Measurements from ENCODE around the gene SNAPIN. TPM values are rescaled to one million over a fixed set of nuclear protein-coding genes. Genes with fewer than 3 reads are reported as not detected.

Gene SNAPIN
- total and polyA plus RNA-seq, 5 donors from 2014 or later, result 21.5 to 120 (median 92.8) TPM

GRCh38 chr1:153643816-153644215 lies 14.7 kb upstream of the SNAPIN start:
- Histone ChIP-seq H3K4me1 (ENCODE audit: control insufficient read depth, insufficient read depth, low read length, poor library complexity, severe bottlenecking) (peaks cover 14% of the 10 kb centered on the region), H3K9me3 (ENCODE audit: control insufficient read depth in 2 of 2, low read length in 2 of 2) (no peaks in the 10 kb centered on the region), H3K27me3 (ENCODE audit: control insufficient read depth, insufficient read depth, low read length) (no peaks in the 10 kb centered on the region), H3K4me3 (ENCODE audit: low read depth, low read length) (no peak overlapping the region), H3K27ac (ENCODE audit: insufficient read depth, low read length, poor library complexity, severe bottlenecking) (no peak overlapping the region), H3K36me3 (ENCODE audit: control insufficient read depth, insufficient read depth, low read length) (peaks cover 77% of the 10 kb centered on the region)
- DNase-seq (no peak), ATAC-seq (ENCODE audit: low read depth in 2 of 2) (no peak)
- Mint-ChIP-seq H3K4me1 (peaks cover 16 to 76% (median 48%) of the 10 kb centered on the region in 4 donors), H3K27ac (peak overlapping the region; percentile 2 to 79 (median 7)), H3K27me3 (no peaks in the 10 kb centered on the region), H3K36me3 (peaks cover 41% of the 10 kb centered on the region), H3K4me3 (no peak overlapping the region), H3K9me3 (no peaks in the 10 kb centered on the region)

DNA sequence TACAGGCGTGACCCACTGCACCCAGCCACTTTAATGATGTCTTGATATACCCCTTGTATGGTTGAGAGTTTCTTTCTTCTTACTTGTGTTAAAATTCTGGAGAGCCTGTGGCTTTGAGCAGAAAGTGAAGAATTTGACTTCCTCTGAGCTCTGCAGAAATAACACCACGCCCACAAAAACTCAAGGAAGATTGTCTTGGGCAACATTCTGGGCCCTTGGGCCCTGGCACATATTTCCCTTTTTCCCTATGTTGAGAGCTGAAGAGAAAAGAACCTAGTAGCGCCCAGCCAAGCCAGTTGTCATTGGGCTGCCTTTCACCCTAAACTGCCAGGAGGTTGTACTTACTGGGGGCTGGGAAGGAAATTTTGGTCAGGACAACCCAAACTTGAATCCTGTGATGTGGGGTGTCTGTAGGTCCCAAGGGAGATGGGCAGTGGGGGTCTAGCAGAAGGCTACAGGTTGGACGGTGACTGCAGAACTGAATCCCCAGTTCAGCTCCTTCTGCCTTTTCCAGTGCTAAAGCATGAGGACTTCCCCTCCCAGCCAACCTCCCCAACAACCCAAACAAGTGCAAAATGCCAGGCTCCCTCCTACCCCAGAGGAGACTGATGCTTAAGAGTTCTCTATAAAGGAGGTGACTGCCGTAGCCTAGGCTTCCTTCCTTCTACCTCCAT lies 11.7 kb upstream of the SNAPIN start:
- ATAC-seq (ENCODE audit: low read depth in 2 of 2), result no peak

DNA sequence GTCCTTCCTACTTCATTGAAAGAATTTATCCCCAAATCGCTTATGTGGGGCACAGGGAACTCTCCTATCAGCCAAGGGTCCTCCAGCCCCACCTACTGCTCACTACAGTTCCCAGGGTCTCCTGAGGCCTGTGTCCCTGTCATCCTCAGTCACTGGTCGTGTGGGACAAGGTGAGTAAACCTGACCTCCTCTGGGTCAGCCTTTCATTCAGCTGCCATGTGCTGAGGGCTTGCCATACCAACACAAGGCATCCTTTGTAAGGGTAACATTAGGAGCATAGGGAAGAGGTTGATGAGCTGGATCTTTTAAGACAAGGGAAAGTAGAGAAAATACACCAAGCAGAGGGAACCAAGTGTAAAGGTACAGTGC lies 11.2 kb upstream of the SNAPIN start:
- peaks cover 27% of the 10 kb centered on the region for H3K4me1 ChIP-seq (ENCODE audit: control insufficient read depth, insufficient read depth, low read length, poor library complexity, severe bottlenecking)
- Mint-ChIP-seq H3K36me3 (peaks cover 32% of the 10 kb centered on the region), H3K27me3 (no peaks in the 10 kb centered on the region), H3K4me1 (peaks cover 14 to 68% (median 44%) of the 10 kb centered on the region in 4 donors), H3K9me3 (no peaks in the 10 kb centered on the region), H3K4me3 (peak overlapping the region in 1 of 4 donors; percentile 71), H3K27ac (peak overlapping the region in 1 of 3 donors; percentile 21)
- no peak for ATAC-seq (ENCODE audit: low read depth in 2 of 2)
- peaks cover 44% of the 10 kb centered on the region for H3K36me3 ChIP-seq (ENCODE audit: control insufficient read depth, insufficient read depth, low read length)
- DNase-seq, result no peak
- H3K27me3 ChIP-seq (ENCODE audit: control insufficient read depth, insufficient read depth, low read length), result no peaks in the 10 kb centered on the region
- H3K27ac ChIP-seq (ENCODE audit: insufficient read depth, low read length, poor library complexity, severe bottlenecking), result no peak overlapping the region
- H3K9me3 ChIP-seq (ENCODE audit: control insufficient read depth in 2 of 2, low read length in 2 of 2), result no peaks in the 10 kb centered on the region
- H3K4me3 ChIP-seq (ENCODE audit: low read depth, low read length), result no peak overlapping the region

More for the DNA sequence above, 11.7 kb upstream of the SNAPIN start:
- Mint-ChIP-seq H3K9me3 (no peaks in the 10 kb centered on the region), H3K27ac (peak overlapping the region in 2 of 3 donors; percentile 36 to 75), H3K36me3 (peaks cover 35% of the 10 kb centered on the region), H3K4me3 (no peak overlapping the region), H3K27me3 (no peaks in the 10 kb centered on the region), H3K4me1 (peaks cover 14 to 72% (median 47%) of the 10 kb centered on the region in 4 donors)
- Histone ChIP-seq H3K9me3 (ENCODE audit: control insufficient read depth in 2 of 2, low read length in 2 of 2) (no peaks in the 10 kb centered on the region), H3K27ac (ENCODE audit: insufficient read depth, low read length, poor library complexity, severe bottlenecking) (no peak overlapping the region), H3K4me3 (ENCODE audit: low read depth, low read length) (no peak overlapping the region), H3K36me3 (ENCODE audit: control insufficient read depth, insufficient read depth, low read length) (peaks cover 49% of the 10 kb centered on the region), H3K27me3 (ENCODE audit: control insufficient read depth, insufficient read depth, low read length) (no peaks in the 10 kb centered on the region), H3K4me1 (ENCODE audit: control insufficient read depth, insufficient read depth, low read length, poor library complexity, severe bottlenecking) (peaks cover 27% of the 10 kb centered on the region)
- no peak for DNase-seq

DNA sequence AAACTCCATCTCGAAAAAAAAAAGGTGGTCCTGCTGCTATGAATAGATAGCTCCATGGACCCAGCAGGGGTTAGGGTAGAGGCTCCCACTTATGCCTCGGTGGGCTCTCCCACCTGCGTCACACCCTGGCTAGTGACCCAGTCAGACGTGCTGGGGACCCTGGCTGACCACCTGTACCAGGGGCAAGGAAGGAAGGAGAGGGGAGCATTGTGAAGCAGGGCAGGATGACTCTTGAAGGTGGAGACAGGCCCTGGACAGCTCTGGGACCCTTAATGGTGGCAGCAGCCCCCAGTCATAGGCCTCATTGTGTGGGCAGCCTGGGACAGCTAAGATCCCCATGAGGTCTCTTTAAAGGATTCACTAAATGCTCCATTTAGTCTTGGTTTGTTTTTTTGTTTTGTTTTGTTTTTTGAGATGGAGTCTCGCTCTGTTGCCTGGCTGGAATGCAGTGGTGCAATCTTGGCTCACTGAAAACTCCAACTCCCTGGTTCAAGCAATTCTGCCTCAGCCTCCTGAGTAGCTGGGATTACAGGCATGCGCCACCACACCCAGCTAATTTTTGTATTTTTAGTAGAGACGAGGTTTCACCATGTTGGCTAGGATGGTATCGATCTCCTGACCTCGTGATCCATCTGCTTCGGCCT lies 10.4 kb upstream of the SNAPIN start:
- H3K9me3 Mint-ChIP-seq, result no peaks in the 10 kb centered on the region
- H3K4me3 Mint-ChIP-seq, result peak overlapping the region in 1 of 4 donors; percentile 35
- peaks cover 14 to 64% (median 43%) of the 10 kb centered on the region in 4 donors for H3K4me1 Mint-ChIP-seq
- ATAC-seq (ENCODE audit: low read depth in 2 of 2) (no peak), DNase-seq (no peak)
- no peaks in the 10 kb centered on the region for H3K27me3 ChIP-seq (ENCODE audit: control insufficient read depth, insufficient read depth, low read length)
- H3K9me3 ChIP-seq (ENCODE audit: control insufficient read depth in 2 of 2, low read length in 2 of 2), result no peaks in the 10 kb centered on the region
- peak overlapping the region in 2 of 3 donors; percentile 21 to 97 for H3K27ac Mint-ChIP-seq
- no peak overlapping the region for H3K4me3 ChIP-seq (ENCODE audit: low read depth, low read length)
- H3K27ac ChIP-seq (ENCODE audit: insufficient read depth, low read length, poor library complexity, severe bottlenecking), result no peak overlapping the region
- no peaks in the 10 kb centered on the region for H3K27me3 Mint-ChIP-seq
- peaks cover 27% of the 10 kb centered on the region for H3K36me3 Mint-ChIP-seq
- peaks cover 23% of the 10 kb centered on the region for H3K4me1 ChIP-seq (ENCODE audit: control insufficient read depth, insufficient read depth, low read length, poor library complexity, severe bottlenecking)
- peaks cover 36% of the 10 kb centered on the region for H3K36me3 ChIP-seq (ENCODE audit: control insufficient read depth, insufficient read depth, low read length)

GRCh38 chr1:153649137-153649862 lies 9.2 kb upstream of the SNAPIN start:
- no peak overlapping the region for H3K4me3 ChIP-seq (ENCODE audit: low read depth, low read length)

DNA sequence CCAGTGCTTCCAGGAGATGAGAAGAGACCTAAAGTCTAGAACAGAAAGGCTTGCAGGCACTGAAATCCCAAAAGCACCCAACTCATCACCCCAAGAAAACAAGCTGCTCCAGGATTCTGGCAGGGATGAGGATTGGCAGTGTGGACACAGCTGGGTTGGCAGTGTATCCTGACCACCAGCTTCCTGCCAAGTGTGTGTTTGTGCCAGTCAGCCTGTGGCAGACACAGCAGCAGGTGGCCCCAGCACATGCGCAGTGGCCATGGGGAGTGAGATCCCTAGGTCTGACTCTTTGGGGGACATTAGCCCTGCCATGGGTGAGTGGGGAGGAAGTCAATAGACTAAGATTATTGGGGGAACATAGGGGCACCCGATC lies 8.7 kb upstream of the SNAPIN start:
- H3K4me3 ChIP-seq (ENCODE audit: low read depth, low read length), result no peak overlapping the region
- peaks cover 14 to 47% (median 33%) of the 10 kb centered on the region in 4 donors for H3K4me1 Mint-ChIP-seq
- no peaks in the 10 kb centered on the region for H3K27me3 Mint-ChIP-seq
- H3K4me1 ChIP-seq (ENCODE audit: control insufficient read depth, insufficient read depth, low read length, poor library complexity, severe bottlenecking), result peaks cover 18% of the 10 kb centered on the region
- ATAC-seq (ENCODE audit: low read depth in 2 of 2) (peak; percentile 18 to 25), DNase-seq (no peak)
- peak overlapping the region; percentile 89 to 97 (median 97) for H3K27ac Mint-ChIP-seq
- H3K9me3 Mint-ChIP-seq, result no peaks in the 10 kb centered on the region
- H3K27me3 ChIP-seq (ENCODE audit: control insufficient read depth, insufficient read depth, low read length), result no peaks in the 10 kb centered on the region
- H3K9me3 ChIP-seq (ENCODE audit: control insufficient read depth in 2 of 2, low read length in 2 of 2), result no peaks in the 10 kb centered on the region
- H3K27ac ChIP-seq (ENCODE audit: insufficient read depth, low read length, poor library complexity, severe bottlenecking), result peak overlapping the region; percentile 41
- H3K4me3 Mint-ChIP-seq, result peak overlapping the region in 2 of 4 donors; percentile 70 to 72
- peaks cover 19% of the 10 kb centered on the region for H3K36me3 ChIP-seq (ENCODE audit: control insufficient read depth, insufficient read depth, low read length)
- peaks cover 15% of the 10 kb centered on the region for H3K36me3 Mint-ChIP-seq

More at GRCh38 chr1:153649137-153649862, 9.2 kb upstream of the SNAPIN start:
- peaks cover 17% of the 10 kb centered on the region for H3K36me3 Mint-ChIP-seq
- DNase-seq, result peak in 2 of 3 donors; percentile 37 to 58
- peaks cover 14 to 53% (median 37%) of the 10 kb centered on the region in 4 donors for H3K4me1 Mint-ChIP-seq
- ATAC-seq (ENCODE audit: low read depth in 2 of 2), result peak; percentile 77 to 80
- no peaks in the 10 kb centered on the region for H3K27me3 Mint-ChIP-seq
- Histone ChIP-seq H3K27ac (ENCODE audit: insufficient read depth, low read length, poor library complexity, severe bottlenecking) (peak overlapping the region; percentile 20), H3K4me1 (ENCODE audit: control insufficient read depth, insufficient read depth, low read length, poor library complexity, severe bottlenecking) (peaks cover 18% of the 10 kb centered on the region), H3K36me3 (ENCODE audit: control insufficient read depth, insufficient read depth, low read length) (peaks cover 24% of the 10 kb centered on the region), H3K27me3 (ENCODE audit: control insufficient read depth, insufficient read depth, low read length) (no peaks in the 10 kb centered on the region), H3K9me3 (ENCODE audit: control insufficient read depth in 2 of 2, low read length in 2 of 2) (no peaks in the 10 kb centered on the region)
- H3K4me3 Mint-ChIP-seq, result peak overlapping the region in 3 of 4 donors; percentile 61 to 72 (median 70)
- H3K27ac Mint-ChIP-seq, result peak overlapping the region; percentile 89 to 97 (median 97)
- H3K9me3 Mint-ChIP-seq, result no peaks in the 10 kb centered on the region

GRCh38 chr1:153651771-153652170 lies 6.7 kb upstream of the SNAPIN start:
- DNase-seq (no peak), ATAC-seq (ENCODE audit: low read depth in 2 of 2) (no peak)
- Mint-ChIP-seq H3K9me3 (no peaks in the 10 kb centered on the region), H3K36me3 (no peaks in the 10 kb centered on the region), H3K27ac (no peak overlapping the region), H3K4me3 (no peak overlapping the region), H3K4me1 (peaks cover 4 to 30% (median 21%) of the 10 kb centered on the region in 4 donors), H3K27me3 (no peaks in the 10 kb centered on the region)
- Histone ChIP-seq H3K9me3 (ENCODE audit: control insufficient read depth in 2 of 2, low read length in 2 of 2) (no peaks in the 10 kb centered on the region), H3K4me3 (ENCODE audit: low read depth, low read length) (no peak overlapping the region), H3K36me3 (ENCODE audit: control insufficient read depth, insufficient read depth, low read length) (peaks cover under 1% of the 10 kb centered on the region), H3K27ac (ENCODE audit: insufficient read depth, low read length, poor library complexity, severe bottlenecking) (no peak overlapping the region), H3K27me3 (ENCODE audit: control insufficient read depth, insufficient read depth, low read length) (no peaks in the 10 kb centered on the region), H3K4me1 (ENCODE audit: control insufficient read depth, insufficient read depth, low read length, poor library complexity, severe bottlenecking) (peaks cover 13% of the 10 kb centered on the region)

Measured in CD4-positive, CD25-positive, alpha-beta regulatory T cell (primary cell).